ENCODE measurements around the gene TMEM52. TPM values are rescaled to one million over a fixed set of nuclear protein-coding genes. Genes with fewer than 3 reads are reported as not detected.

The TMEM52 gene
- total and polyA plus RNA-seq, 9 donors: 0.42 to 3.3 (median 2.3) TPM

GRCh38 chr1:1964811-1965210 is 45.7 kb upstream of the TMEM52 start:
- intact Hi-C loops (cut with DNase I): loop anchor here in 2 of 4 donors (5.0 to 10.0 kb wide), 2 partner anchors 60 to 82 kb away; no protein-coding TSS in a partner anchor
- WGBS, 3 donors: 36 to 70% (median 49%) methylated on average over 23 to 25 of the region's 25 CpGs
- no peak overlapping the region for H3K27ac ChIP-seq
- no peak overlapping the region for H3K4me3 ChIP-seq
- no peaks in the 10 kb centered on the region for H3K9me3 ChIP-seq
- no peaks in the 10 kb centered on the region for H3K4me1 ChIP-seq (ENCODE audit: insufficient read depth)
- DNase-seq: no peak
- H3K36me3 ChIP-seq: no peaks in the 10 kb centered on the region
- TF ChIP-seq CTCF (IDR thresholded peaks at IDR 0.05) (no peak), EP300 (IDR thresholded peaks at IDR 0.05) (no peak), POLR2A (IDR thresholded peaks at IDR 0.05) (no peak)
- no peaks in the 10 kb centered on the region for H3K27me3 ChIP-seq

GRCh38 chr1:1963570-1963969 is 44.5 kb upstream of the TMEM52 start:
- no peaks in the 10 kb centered on the region for H3K9me3 ChIP-seq
- H3K4me1 ChIP-seq (ENCODE audit: insufficient read depth): peaks cover 1% of the 10 kb centered on the region
- no peak for DNase-seq
- no peak overlapping the region for H3K4me3 ChIP-seq
- no peaks in the 10 kb centered on the region for H3K36me3 ChIP-seq
- WGBS, 3 donors: 80 to 86% (median 83%) methylated on average over 17 of the region's 17 CpGs
- no peak overlapping the region for H3K27ac ChIP-seq
- no peak for TF ChIP-seq CTCF (IDR thresholded peaks at IDR 0.05)
- TF ChIP-seq EP300 (IDR thresholded peaks at IDR 0.05): no peak
- TF ChIP-seq POLR2A (IDR thresholded peaks at IDR 0.05): no peak
- no peaks in the 10 kb centered on the region for H3K27me3 ChIP-seq
- intact Hi-C loops (cut with DNase I): loop anchor here in 2 of 4 donors (5.0 to 10.0 kb wide), 2 partner anchors 61 to 84 kb away; no protein-coding TSS in a partner anchor

- intact Hi-C loops (cut with DNase I): loop anchor here in 2 of 4 donors (5.0 to 10.0 kb wide), 2 partner anchors 62 to 85 kb away; no protein-coding TSS in a partner anchor
- no peaks in the 10 kb centered on the region for H3K27me3 ChIP-seq
- DNase-seq: no peak
- 60 to 73% (median 64%) methylated on average over 2 of the region's 2 CpGs for WGBS, 3 donors
- H3K4me3 ChIP-seq: no peak overlapping the region
- H3K9me3 ChIP-seq: no peaks in the 10 kb centered on the region
- peaks cover 1% of the 10 kb centered on the region for H3K4me1 ChIP-seq (ENCODE audit: insufficient read depth)
- TF ChIP-seq EP300 (IDR thresholded peaks at IDR 0.05): no peak
- no peak for TF ChIP-seq POLR2A (IDR thresholded peaks at IDR 0.05)
- no peak for TF ChIP-seq CTCF (IDR thresholded peaks at IDR 0.05)
- H3K27ac ChIP-seq: no peak overlapping the region
- no peaks in the 10 kb centered on the region for H3K36me3 ChIP-seq
Measured at GRCh38 chr1:1962752-1963151, 43.7 kb upstream of the TMEM52 start.

GRCh38 chr1:1960480-1961196 is 41.6 kb upstream of the TMEM52 start:
- Histone ChIP-seq H3K27me3 (no peaks in the 10 kb centered on the region), H3K27ac (no peak overlapping the region), H3K4me3 (no peak overlapping the region), H3K36me3 (no peaks in the 10 kb centered on the region), H3K9me3 (no peaks in the 10 kb centered on the region), H3K4me1 (ENCODE audit: insufficient read depth) (peaks cover 1% of the 10 kb centered on the region)
- 31 to 36% (median 33%) methylated on average over 17 of the region's 17 CpGs for WGBS, 3 donors
- intact Hi-C loops (cut with DNase I): loop anchor here in 2 of 4 donors (5.0 to 10.0 kb wide), 2 partner anchors 64 to 87 kb away; no protein-coding TSS in a partner anchor
- TF ChIP-seq POLR2A (IDR thresholded peaks at IDR 0.05) (no peak), CTCF (IDR thresholded peaks at IDR 0.05) (no peak), EP300 (IDR thresholded peaks at IDR 0.05) (no peak)
- DNase-seq: no peak

Data from ovary (tissue), 9 donors.